A549 treated with dexamethasone at 1 μM for 4 hours (cell line): ENCODE data around the gene OR6C2. TPM values are rescaled to one million over a fixed set of nuclear protein-coding genes. Genes with fewer than 3 reads are reported as not detected.

Experiments used
- total RNA-seq: library from RNA; stranded (reverse); fragments of 200-300 nt; extraction: Qiagen RNA extraction; gene quantifications from 5 replicates; pipeline ENCODE4 v1.2.3, GENCODE V29; 2022

Gene OR6C2
- total RNA-seq: not detected in 5 replicates

DNA sequence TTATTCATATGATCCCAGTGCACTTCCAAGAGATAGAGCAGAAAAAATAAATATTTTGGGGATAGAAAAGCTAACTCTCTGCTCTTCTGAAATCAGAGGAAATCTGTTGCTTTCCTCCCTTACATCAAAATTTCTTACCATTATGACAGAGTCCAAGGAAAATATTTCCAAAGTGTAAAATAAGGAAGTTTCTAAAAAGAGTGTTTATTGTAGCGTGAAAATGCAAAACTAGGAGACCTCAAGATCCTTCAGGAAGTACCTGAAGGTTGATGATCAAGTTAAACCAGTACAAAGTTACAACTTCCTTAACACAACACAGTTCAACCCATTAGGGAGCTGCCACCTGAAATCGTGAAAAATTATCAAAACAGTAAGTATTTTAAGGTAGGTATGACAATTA lies at the start of gene OR6C2:
OR6C2 (plus strand) TSS at position 301 of the 400 bp plus-strand sequence. CDS start 8,138 bp downstream, outside the sequence.

DNA sequence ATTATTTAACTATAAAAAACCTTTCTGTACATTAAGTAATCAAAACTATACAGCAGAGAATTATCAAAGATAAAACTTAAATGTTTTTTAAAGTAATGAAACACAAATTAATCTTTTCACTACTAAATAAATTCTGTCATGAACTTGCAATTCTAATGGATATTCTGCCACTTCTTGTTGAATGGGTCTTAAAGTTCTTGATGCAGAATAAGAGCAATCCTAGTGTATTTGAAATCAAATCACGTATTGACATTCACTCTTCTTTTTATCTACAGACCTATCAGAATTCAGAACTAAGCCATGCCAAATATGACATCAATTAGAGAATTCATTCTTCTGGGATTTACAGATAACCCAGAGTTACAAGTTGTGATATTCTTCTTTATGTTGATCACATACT lies 43.6 kb upstream of the OR6C2 start, which contains the start of gene OR6C65:
OR6C65 (plus strand) TSS at position 301 of the 400 bp plus-strand sequence; CDS start at position 301, 0 bp downstream.

DNA sequence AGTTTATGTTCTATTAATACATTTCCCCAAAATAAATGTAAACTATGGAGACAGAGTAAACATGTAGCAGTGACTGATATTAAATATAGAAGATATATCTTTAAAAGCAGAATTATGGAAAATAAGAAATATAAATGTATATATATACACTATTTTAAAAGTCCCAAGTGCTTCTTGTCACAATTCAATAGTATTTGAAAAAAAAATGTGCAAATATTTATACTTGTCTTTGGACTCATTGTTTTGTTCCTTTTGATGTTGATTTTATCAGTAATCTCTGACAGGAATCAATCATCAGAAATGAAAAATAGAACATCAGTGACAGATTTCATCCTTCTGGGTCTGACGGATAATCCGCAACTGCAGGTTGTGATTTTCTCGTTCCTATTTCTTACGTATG lies 17.9 kb upstream of the OR6C2 start, which contains the start of gene OR6C76:
OR6C76 (plus strand) TSS at position 301 of the 400 bp plus-strand sequence; CDS start at position 301, 0 bp downstream.

DNA sequence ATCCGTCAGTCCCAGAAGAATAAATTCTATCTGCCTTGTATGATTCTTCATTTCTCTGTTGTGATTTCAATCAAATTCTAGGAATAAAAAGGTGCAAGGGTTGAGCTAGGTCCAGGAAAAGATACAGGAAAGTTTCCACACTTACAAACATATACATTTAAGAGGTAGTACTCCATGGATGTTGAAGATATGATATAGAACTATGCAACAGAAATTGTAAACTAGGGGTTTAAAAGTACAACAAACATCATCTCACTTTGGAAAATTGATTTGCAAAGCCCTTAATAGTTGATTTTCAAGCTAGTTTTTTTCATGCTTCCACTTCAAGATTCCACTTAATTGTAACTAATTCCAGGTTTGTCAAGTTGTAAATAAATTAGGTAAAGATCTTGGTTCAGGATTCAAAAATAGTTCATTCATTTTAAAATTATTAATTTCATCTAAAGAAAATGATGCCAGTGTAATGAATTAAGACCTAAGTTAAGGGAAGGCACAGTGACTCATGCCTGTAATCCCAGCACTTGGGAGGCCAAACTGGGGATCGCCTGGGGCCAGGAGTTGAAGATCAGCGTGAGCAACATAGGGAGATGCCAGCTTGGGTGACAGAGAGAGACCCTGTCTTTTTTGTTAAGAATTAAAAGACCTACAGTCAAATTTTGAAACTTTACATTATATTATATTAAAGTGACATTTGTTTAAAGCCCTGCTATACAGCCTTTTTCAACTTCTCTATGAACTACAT lies 26.4 kb downstream of the OR6C2 start, which contains the start of gene OR6C70:
OR6C70 (minus strand) TSS at position 51 of the 742 bp plus-strand sequence; CDS start at position 51, 0 bp downstream.

DNA sequence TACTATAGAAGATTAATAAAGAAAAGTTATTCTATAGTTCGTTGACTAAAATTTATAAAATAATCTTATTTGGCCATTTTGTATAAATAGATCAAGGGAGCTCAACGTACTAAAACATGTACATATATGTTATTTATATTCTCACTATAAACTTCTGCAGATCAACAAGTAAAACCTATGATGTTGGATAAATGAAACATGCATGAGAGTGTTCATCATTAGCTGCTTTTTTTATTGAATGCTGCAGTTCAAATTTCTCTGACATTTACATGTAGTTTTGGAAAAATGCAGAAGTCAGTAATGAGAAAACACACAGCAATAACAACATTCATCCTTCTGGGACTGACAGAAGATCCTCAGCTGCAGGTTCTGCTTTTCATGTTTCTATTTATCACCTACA lies 48.2 kb downstream of the OR6C2 start, which contains the start of gene OR6C68:
OR6C68 (plus strand) TSS at position 301 of the 400 bp plus-strand sequence; CDS start at position 301, 0 bp downstream.

Other genes with a start within 250 kb of the OR6C2 start
- not detected in 5 replicates for gene OR10A7, start 223.1 kb upstream of the OR6C2 start, total RNA-seq
- gene OR6C74, start 199.5 kb upstream of the OR6C2 start, total RNA-seq: not detected in 5 replicates
- not detected in 5 replicates for gene OR6C6, start 147.5 kb upstream of the OR6C2 start, total RNA-seq
- gene OR6C1, start 129.7 kb upstream of the OR6C2 start, total RNA-seq: not detected in 5 replicates
- not detected in 5 replicates for gene OR6C3, start 113.3 kb upstream of the OR6C2 start, total RNA-seq
- not detected in 5 replicates for gene OR6C75, start 81.1 kb upstream of the OR6C2 start, total RNA-seq
- not detected in 5 replicates for gene OR6C65, start 43.5 kb upstream of the OR6C2 start, total RNA-seq
- gene OR6C76, start 17.8 kb upstream of the OR6C2 start, total RNA-seq: not detected in 5 replicates
- not detected in 5 replicates for gene OR6C70, start 26.1 kb downstream of the OR6C2 start, total RNA-seq
- not detected in 5 replicates for gene OR6C68, start 48.3 kb downstream of the OR6C2 start, total RNA-seq
- not detected in 5 replicates for gene OR6C4, start 105.5 kb downstream of the OR6C2 start, total RNA-seq
- gene OR2AP1, start 128.4 kb downstream of the OR6C2 start, total RNA-seq: not detected in 5 replicates
- gene OR10P1, start 192.8 kb downstream of the OR6C2 start, total RNA-seq: not detected in 5 replicates